HepG2 (cell line): ENCODE results near the gene CHD2. TPM values are rescaled to one million over a fixed set of nuclear protein-coding genes. Genes with fewer than 3 reads are reported as not detected.

Source experiments
- ATAC-seq: fragments of 200-7000 bp; cut with Tn5 transposase; 3 replicates; pipeline ENCODE4 v1.9.1; 2020; ENCODE audit warnings: mild to moderate bottlenecking, moderate library complexity
- BruUV-seq: library from RNA; stranded (reverse); fragments of 400-500 nt; replicated peaks from 2 replicates; lab custom pipeline; 2021; lab: Mats Ljungman, UMichigan
- CTCF ChIA-PET: fragments of 300-600 bp; formaldehyde crosslinking; extraction: SDS; loops from one replicate; lab custom pipeline; 2021; ENCODE audit warnings: low total read pairs, inconsistent platforms, low intra/inter-chr PET ratio; lab: Yijun Ruan, JAX
- POLR2A ChIA-PET: fragments of 350-600 bp; sonication (Branson Sonifier 250); formaldehyde crosslinking; loops from one replicate; lab custom pipeline; 2020; ENCODE audit warnings: antibody characterized with exemption, inconsistent platforms; lab: Yijun Ruan, JAX
- DNase-seq: peaks from one replicate; pipeline ENCODE4 v3.0.0-alpha.2; 2015; ENCODE audit warnings: low spot score
- FAIRE-seq: peaks from 3 replicates; lab custom pipeline; 2011; peaks lifted over from hg19 to GRCh38; lab: Jason Lieb, UNC
- H2AFZ ChIP-seq: one replicate; pipeline ENCODE4 v1.6.1; 2011; ENCODE audit warnings: low read length, inconsistent platforms
- H3K27ac ChIP-seq: fragments of 300-600 bp; 3 replicates; pipeline ENCODE4 v1.8.0; 2011; ENCODE audit warnings: mixed run types, mild to moderate bottlenecking, mixed read lengths, low read length, inconsistent platforms; ENCODE audit not compliant: insufficient read depth; ENCODE audit errors: extremely low read length
- H3K27me3 ChIP-seq, 2 experiments: fragments of 200-600 bp in 1 of 2; 2 replicates in 1 of 2; 3 replicates in 1 of 2; pipeline versions ENCODE4 v1.6.0 to v1.8.0; 2011; ENCODE audit warnings: low read length in 2 of 2, mild to moderate bottlenecking in 2 of 2, moderate library complexity in 2 of 2, inconsistent platforms in 1 of 2; ENCODE audit not compliant: insufficient read depth in 2 of 2, control insufficient read depth in 1 of 2
- H3K36me3 ChIP-seq, 2 experiments: fragments of 200-600 bp in 1 of 2; replicated peaks in 1 of 2; 2 replicates in 1 of 2; 3 replicates in 1 of 2; pipeline versions ENCODE4 v1.5.1 to v1.8.0; 2011; ENCODE audit warnings: low read length in 2 of 2, inconsistent platforms in 1 of 2; ENCODE audit not compliant: insufficient read depth in 2 of 2, control insufficient read depth in 1 of 2
- H3K4me1 ChIP-seq: 2 replicates; pipeline ENCODE4 v1.5.1; 2012; ENCODE audit warnings: low read length, inconsistent platforms; ENCODE audit not compliant: insufficient read depth
- H3K4me2 ChIP-seq: 2 replicates; pipeline ENCODE4 v1.6.0; 2011; ENCODE audit warnings: low read depth, low read length, inconsistent platforms
- H3K4me3 ChIP-seq, 3 experiments: fragments of 200-600 bp in 1 of 3; sonication (generic), shearing (Covaris generic) in 1 of 3; replicated peaks in 1 of 3; 2 replicates each; pipeline ENCODE4 v1.5.1; 2011 to 2016; ENCODE audit warnings: low read length in 3 of 3, inconsistent platforms in 2 of 3, low read depth in 2 of 3, mild to moderate bottlenecking in 2 of 3, control low read depth in 1 of 3, mixed read lengths in 1 of 3; ENCODE audit not compliant: insufficient read depth in 1 of 3
- H3K79me2 ChIP-seq: one replicate; pipeline ENCODE4 v1.6.1; 2011; ENCODE audit warnings: low read length, inconsistent platforms; ENCODE audit not compliant: insufficient read depth
- H3K9ac ChIP-seq: 2 replicates; pipeline ENCODE4 v1.6.0; 2011; ENCODE audit warnings: mild to moderate bottlenecking, low read depth, low read length, inconsistent platforms; ENCODE audit not compliant: insufficient read depth
- H3K9me3 ChIP-seq: 2 replicates; pipeline ENCODE4 v1.5.1; 2012; ENCODE audit warnings: mild to moderate bottlenecking, low read length
- H4K20me1 ChIP-seq: 2 replicates; pipeline ENCODE4 v1.6.0; 2011; ENCODE audit warnings: inconsistent platforms, mild to moderate bottlenecking, low read length, moderate library complexity; ENCODE audit not compliant: insufficient read depth
- NFE2 ChIP-seq: sonication (generic); formaldehyde crosslinking; IDR thresholded peaks from 2 replicates; pipeline ENCODE4 v1.4.0; 2020; ENCODE audit warnings: missing genetic modification reagents
- RBM22 ChIP-seq: fragments of 200-400 bp; formaldehyde crosslinking; optimal IDR thresholded peaks from 2 replicates; pipeline ENCODE3; 2017; ENCODE audit warnings: mild to moderate bottlenecking, low read length, moderate library complexity
- RCOR2 ChIP-seq: IDR thresholded peaks from 2 replicates; pipeline ENCODE4 v1.6.1; 2016; ENCODE audit warnings: missing biosample characterization, missing genetic modification reagents
- U2AF2 ChIP-seq: fragments of 200-400 bp; formaldehyde crosslinking; IDR thresholded peaks from 2 replicates; pipeline ENCODE4 v1.6.1; 2017; ENCODE audit warnings: low read depth, mild to moderate bottlenecking, low read length
- ZBTB20 ChIP-seq: sonication (generic); formaldehyde crosslinking; IDR thresholded peaks from 2 replicates; pipeline ENCODE4 v1.8.1; 2023; ENCODE audit warnings: missing genetic modification reagents, low read depth, mild to moderate bottlenecking, borderline replicate concordance
- ZNF253 ChIP-seq: sonication (generic); formaldehyde crosslinking; IDR thresholded peaks from 2 replicates; pipeline ENCODE4 v1.8.0; 2022; ENCODE audit warnings: mild to moderate bottlenecking, missing genetic modification reagents, borderline replicate concordance
- ZNF749 ChIP-seq: sonication (generic); formaldehyde crosslinking; IDR thresholded peaks from 2 replicates; pipeline ENCODE4 v1.8.0; 2022; ENCODE audit warnings: mild to moderate bottlenecking, missing genetic modification reagents, moderate library complexity, borderline replicate concordance
- WGBS: methylation state at CpG from one replicate; pipeline ENCODE4 v1.1.6; 2017; ENCODE audit warnings: low lambda C conversion rate; 5-methylcytosine and 5-hydroxymethylcytosine counted together
- in situ Hi-C: cut with HindIII; loops from 2 replicates; pipeline ENCODE4 v1.10.0; 2017; ENCODE audit warnings: low pct_unique_long_range_greater_than_20kb; ENCODE audit not compliant: extremely low pct_ligation_motif_present
- intact Hi-C: fragments of 100-400 bp; cut with micrococcal nuclease; formaldehyde crosslinking; loops from one replicate; pipeline ENCODE4 v1.10.0; 2022; ENCODE audit not compliant: unreplicated experiment
- polyA plus RNA-seq, 8 experiments: library from polyadenylated mRNA; depleted of rRNA in 3 of 8; stranded (reverse) in 7 of 8; unstranded in 1 of 8; fragments of >200 nt; fragmentation: Illumina TruSeq in 4 of 8; extraction: Trizol in 4 of 8; gene quantifications; 2 replicates each; pipeline versions ENCODE4 v1.2.1 to v1.2.3, GENCODE V29; 2011 to 2016; ENCODE audit warnings: low read depth in 4 of 8, missing spikeins in 1 of 8, mixed read lengths in 1 of 8; ENCODE audit not compliant: insufficient read depth in 1 of 8
- total RNA-seq, 5 experiments: library from RNA; depleted of rRNA; stranded (reverse); fragments of >200 nt; fragmentation: Illumina TruSeq; extraction: Trizol; gene quantifications; 2 replicates each; pipeline ENCODE4 v1.2.3, GENCODE V29; 2016; ENCODE audit warnings: low read depth in 1 of 5
- TF ChIP-seq, protein P1 (sequence below): sonication (generic); formaldehyde crosslinking; IDR thresholded peaks from 2 replicates; pipeline ENCODE4 v1.4.0; 2020; ENCODE audit warnings: missing genetic modification reagents, mild to moderate bottlenecking, borderline replicate concordance
- TF ChIP-seq, protein P2 (sequence below): IDR thresholded peaks from 2 replicates; pipeline ENCODE4 v1.6.1; 2016; ENCODE audit warnings: mild to moderate bottlenecking, missing biosample characterization, missing genetic modification reagents
- TF ChIP-seq, protein P3 (sequence below): sonication (generic); formaldehyde crosslinking; IDR thresholded peaks from 2 replicates; pipeline ENCODE4 v1.5.0; 2020; ENCODE audit warnings: missing genetic modification reagents, mild to moderate bottlenecking, borderline replicate concordance

The CHD2 gene
- total and polyA plus RNA-seq, 2 of the 13 experiments (the other 11 are each of a cell fraction or from before 2014, with no cell fraction given): 54.0 to 54.1 TPM

DNA sequence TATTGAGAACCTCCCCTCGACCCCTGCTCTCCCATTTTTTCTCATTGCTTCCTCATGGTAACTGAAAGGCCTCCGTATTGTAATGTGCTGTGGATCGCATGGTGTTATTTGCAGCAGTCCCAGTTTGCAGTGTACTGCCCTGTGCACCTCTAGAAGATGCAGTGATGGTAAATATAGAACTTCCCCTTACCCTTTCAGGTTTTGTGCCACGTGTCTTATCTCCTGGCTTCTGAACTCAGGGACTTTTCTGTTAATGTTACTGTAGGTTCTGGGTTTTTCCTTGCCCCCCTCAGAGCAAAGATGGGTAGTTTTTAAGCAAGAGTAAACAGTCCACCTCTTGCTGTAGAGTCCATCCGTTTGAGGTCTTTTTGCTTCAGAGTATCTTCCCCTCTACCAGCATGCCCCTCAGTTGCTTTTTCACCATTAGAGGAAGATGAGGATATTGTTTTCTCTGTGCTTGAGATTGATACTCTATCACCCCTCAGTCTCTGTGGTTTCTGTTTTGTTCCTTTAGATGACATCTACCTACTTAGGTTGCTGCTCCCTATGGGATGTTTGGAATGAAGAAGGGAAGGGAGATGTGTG lies 22.4 kb downstream of the CHD2 start:
- peak overlapping the region; percentile 19 for H3K27ac ChIP-seq
- peaks cover 50% of the 10 kb centered on the region for H3K4me1 ChIP-seq
- intact Hi-C loops: no loop called here
- TF ChIP-seq RBM22 (peak; percentile 59), ZNF253 (no peak)
- in situ Hi-C loops: no loop called here
- peaks cover 94% of the 10 kb centered on the region for H3K79me2 ChIP-seq
- no TSS peak for BruUV-seq
- no peak overlapping the region for H2AFZ ChIP-seq
- no peak overlapping the region for H3K9ac ChIP-seq
- peaks cover 27 to 68% of the 10 kb centered on the region in 2 experiments for H3K36me3 ChIP-seq
- FAIRE-seq (no peak), ATAC-seq (no peak), DNase-seq (no peak)
- POLR2A ChIA-PET: interaction anchor here (1.0 to 1.1 kb wide), 2 partner anchors 8 to 113 kb away, joined by 3 to 4 read pairs; no protein-coding TSS in a partner anchor
- no peaks in the 10 kb centered on the region for H3K9me3 ChIP-seq
- CTCF ChIA-PET: no interaction called here
- H4K20me1 ChIP-seq: peaks cover 28% of the 10 kb centered on the region
- H3K27me3 ChIP-seq: no peaks in the 10 kb centered on the region
- WGBS: 89% methylated on average over 5 of the region's 5 CpGs
- H3K4me2 ChIP-seq: no peak overlapping the region
- no peak overlapping the region for H3K4me3 ChIP-seq

DNA sequence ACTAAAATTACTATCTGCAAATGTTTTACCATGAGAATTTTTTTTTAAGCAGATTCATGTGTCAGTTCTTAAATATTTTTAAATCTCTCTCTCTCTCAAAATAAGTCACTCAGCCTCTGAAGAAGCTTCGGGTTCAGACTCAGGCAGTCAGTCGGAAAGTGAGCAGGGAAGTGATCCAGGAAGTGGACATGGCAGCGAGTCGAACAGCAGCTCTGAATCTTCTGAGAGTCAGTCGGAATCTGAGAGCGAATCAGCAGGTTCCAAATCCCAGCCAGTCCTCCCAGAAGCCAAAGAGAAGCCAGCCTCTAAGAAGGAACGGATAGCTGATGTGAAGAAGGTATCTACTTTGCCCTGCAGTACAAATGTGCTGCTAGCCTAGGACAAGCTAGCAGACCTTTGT lies 24.1 kb downstream of the CHD2 start:
- no peaks in the 10 kb centered on the region for H3K27me3 ChIP-seq
- H3K27ac ChIP-seq: no peak overlapping the region
- CTCF ChIA-PET: no interaction called here
- H3K4me2 ChIP-seq: no peak overlapping the region
- no peak overlapping the region for H3K9ac ChIP-seq
- BruUV-seq: no TSS peak
- in situ Hi-C loops: no loop called here
- TF ChIP-seq NFE2 (CRISPR knock-in tag) (no peak), RCOR2 (CRISPR knock-in tag) (no peak), ZBTB20 (CRISPR knock-in tag) (no peak), U2AF2 (no peak), ZNF749 (CRISPR knock-in tag) (no peak)
- TF ChIP-seq, protein P1, sequence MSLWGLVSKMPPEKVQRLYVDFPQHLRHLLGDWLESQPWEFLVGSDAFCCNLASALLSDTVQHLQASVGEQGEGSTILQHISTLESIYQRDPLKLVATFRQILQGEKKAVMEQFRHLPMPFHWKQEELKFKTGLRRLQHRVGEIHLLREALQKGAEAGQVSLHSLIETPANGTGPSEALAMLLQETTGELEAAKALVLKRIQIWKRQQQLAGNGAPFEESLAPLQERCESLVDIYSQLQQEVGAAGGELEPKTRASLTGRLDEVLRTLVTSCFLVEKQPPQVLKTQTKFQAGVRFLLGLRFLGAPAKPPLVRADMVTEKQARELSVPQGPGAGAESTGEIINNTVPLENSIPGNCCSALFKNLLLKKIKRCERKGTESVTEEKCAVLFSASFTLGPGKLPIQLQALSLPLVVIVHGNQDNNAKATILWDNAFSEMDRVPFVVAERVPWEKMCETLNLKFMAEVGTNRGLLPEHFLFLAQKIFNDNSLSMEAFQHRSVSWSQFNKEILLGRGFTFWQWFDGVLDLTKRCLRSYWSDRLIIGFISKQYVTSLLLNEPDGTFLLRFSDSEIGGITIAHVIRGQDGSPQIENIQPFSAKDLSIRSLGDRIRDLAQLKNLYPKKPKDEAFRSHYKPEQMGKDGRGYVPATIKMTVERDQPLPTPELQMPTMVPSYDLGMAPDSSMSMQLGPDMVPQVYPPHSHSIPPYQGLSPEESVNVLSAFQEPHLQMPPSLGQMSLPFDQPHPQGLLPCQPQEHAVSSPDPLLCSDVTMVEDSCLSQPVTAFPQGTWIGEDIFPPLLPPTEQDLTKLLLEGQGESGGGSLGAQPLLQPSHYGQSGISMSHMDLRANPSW (CRISPR knock-in tag): no peak
- TF ChIP-seq, protein P2, sequence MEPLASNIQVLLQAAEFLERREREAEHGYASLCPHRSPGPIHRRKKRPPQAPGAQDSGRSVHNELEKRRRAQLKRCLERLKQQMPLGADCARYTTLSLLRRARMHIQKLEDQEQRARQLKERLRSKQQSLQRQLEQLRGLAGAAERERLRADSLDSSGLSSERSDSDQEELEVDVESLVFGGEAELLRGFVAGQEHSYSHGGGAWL (CRISPR knock-in tag): no peak
- TF ChIP-seq, protein P3, sequence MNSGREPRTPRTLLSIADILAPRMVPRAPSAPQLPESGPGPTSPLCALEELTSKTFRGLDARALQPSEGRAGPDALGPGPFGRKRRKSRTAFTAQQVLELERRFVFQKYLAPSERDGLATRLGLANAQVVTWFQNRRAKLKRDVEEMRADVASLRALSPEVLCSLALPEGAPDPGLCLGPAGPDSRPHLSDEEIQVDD (CRISPR knock-in tag): no peak
- TF ChIP-seq, all 625 proteins: peak for 0
- Histone ChIP-seq H3K36me3 (peaks cover 38 to 85% of the 10 kb centered on the region in 2 experiments), H4K20me1 (peaks cover 28% of the 10 kb centered on the region), H3K9me3 (no peaks in the 10 kb centered on the region), H2AFZ (no peak overlapping the region), H3K4me3 (no peak overlapping the region), H3K79me2 (peaks cover 94% of the 10 kb centered on the region), H3K4me1 (peaks cover 35% of the 10 kb centered on the region)
- FAIRE-seq (no peak), DNase-seq (no peak), ATAC-seq (no peak)
- POLR2A ChIA-PET: interaction anchor here (0.8 kb wide), 1 partner anchor 115 kb away, joined by 3 read pairs; no protein-coding TSS in a partner anchor
- intact Hi-C loops: no loop called here
- 97% methylated on average over 7 of the region's 7 CpGs for WGBS
